Spleen (tissue), 7 donors: ENCODE data around the gene PPP4C.

Experiments used
- POLR2A ChIP-seq, 3 donors: fragments of 450-650 bp; IDR thresholded peaks; one replicate each; pipeline ENCODE4 v1.5.1; 2017; ENCODE audit warnings: antibody characterized with exemption in 3 of 3, mild to moderate bottlenecking in 1 of 3
- TF ChIP-seq, protein P1 (sequence below), 11 experiments: fragments of 200-600 bp in 7 of 11; fragments of 450-650 bp in 4 of 11; sonication (generic) in 4 of 11; IDR thresholded peaks in 8 of 11; conservative IDR thresholded peaks in 3 of 11; 1 replicate in 7 of 11; 2 replicates in 4 of 11; pipeline versions ENCODE4 v1.4.0 to v1.8.0; 2016 to 2021; ENCODE audit warnings: antibody characterized with exemption in 11 of 11, inconsistent platforms in 4 of 11, mild to moderate bottlenecking in 1 of 11
- donor health status: DM: no; HTN: no; CAD: no; lungs with moderate emphysema.
- donor health status: DM: no; HTN: no; CAD: no.
- donor health status: DM: no; HTN: no; CAD: no.

DNA sequence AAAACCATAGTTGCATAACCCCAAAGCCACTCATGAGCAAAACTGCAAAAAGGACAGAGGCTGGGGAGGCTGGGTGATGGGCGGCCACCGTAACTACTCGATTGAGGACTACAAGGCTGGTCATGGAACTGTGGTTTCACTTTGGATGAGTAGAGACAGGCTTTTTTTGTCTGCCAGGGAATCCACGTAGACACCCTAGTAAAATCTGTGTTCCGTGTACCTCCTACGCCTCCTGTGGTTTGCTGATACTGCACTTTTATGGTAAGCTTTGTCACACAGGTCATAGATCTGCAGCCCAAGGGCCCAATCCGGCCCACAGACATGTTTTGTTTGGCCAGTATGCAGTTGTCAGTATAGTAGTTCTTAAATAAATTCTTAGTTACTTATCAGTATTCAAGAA lies 42.5 kb upstream of the PPP4C start:
- TF ChIP-seq, protein P1, sequence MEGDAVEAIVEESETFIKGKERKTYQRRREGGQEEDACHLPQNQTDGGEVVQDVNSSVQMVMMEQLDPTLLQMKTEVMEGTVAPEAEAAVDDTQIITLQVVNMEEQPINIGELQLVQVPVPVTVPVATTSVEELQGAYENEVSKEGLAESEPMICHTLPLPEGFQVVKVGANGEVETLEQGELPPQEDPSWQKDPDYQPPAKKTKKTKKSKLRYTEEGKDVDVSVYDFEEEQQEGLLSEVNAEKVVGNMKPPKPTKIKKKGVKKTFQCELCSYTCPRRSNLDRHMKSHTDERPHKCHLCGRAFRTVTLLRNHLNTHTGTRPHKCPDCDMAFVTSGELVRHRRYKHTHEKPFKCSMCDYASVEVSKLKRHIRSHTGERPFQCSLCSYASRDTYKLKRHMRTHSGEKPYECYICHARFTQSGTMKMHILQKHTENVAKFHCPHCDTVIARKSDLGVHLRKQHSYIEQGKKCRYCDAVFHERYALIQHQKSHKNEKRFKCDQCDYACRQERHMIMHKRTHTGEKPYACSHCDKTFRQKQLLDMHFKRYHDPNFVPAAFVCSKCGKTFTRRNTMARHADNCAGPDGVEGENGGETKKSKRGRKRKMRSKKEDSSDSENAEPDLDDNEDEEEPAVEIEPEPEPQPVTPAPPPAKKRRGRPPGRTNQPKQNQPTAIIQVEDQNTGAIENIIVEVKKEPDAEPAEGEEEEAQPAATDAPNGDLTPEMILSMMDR (IDR thresholded peaks at IDR 0.05 in 8 of 11, conservative IDR thresholded peaks at IDR 0.05 in 3 of 11) = no peak
- TF ChIP-seq POLR2A (IDR thresholded peaks at IDR 0.05) = no peak
